Hair follicle dermal papilla cell (primary cell): ENCODE measurements around the gene PPP1R13L. TPM values are rescaled to one million over a fixed set of nuclear protein-coding genes. Genes with fewer than 3 reads are reported as not detected.

Experiments used
- small RNA-seq: library from RNA; depleted of rRNA; stranded (forward); fragments of <200 nt; gene quantifications from one replicate; pipeline ENCODE3, GENCODE V24; 2012
- total RNA-seq: library from RNA; depleted of rRNA; stranded (reverse); fragments of >200 nt; gene quantifications from 2 replicates; pipeline ENCODE4 v1.2.3, GENCODE V29; 2012

Gene PPP1R13L
- 9.2 and 22.0 TPM in 2 replicates for total RNA-seq

DNA sequence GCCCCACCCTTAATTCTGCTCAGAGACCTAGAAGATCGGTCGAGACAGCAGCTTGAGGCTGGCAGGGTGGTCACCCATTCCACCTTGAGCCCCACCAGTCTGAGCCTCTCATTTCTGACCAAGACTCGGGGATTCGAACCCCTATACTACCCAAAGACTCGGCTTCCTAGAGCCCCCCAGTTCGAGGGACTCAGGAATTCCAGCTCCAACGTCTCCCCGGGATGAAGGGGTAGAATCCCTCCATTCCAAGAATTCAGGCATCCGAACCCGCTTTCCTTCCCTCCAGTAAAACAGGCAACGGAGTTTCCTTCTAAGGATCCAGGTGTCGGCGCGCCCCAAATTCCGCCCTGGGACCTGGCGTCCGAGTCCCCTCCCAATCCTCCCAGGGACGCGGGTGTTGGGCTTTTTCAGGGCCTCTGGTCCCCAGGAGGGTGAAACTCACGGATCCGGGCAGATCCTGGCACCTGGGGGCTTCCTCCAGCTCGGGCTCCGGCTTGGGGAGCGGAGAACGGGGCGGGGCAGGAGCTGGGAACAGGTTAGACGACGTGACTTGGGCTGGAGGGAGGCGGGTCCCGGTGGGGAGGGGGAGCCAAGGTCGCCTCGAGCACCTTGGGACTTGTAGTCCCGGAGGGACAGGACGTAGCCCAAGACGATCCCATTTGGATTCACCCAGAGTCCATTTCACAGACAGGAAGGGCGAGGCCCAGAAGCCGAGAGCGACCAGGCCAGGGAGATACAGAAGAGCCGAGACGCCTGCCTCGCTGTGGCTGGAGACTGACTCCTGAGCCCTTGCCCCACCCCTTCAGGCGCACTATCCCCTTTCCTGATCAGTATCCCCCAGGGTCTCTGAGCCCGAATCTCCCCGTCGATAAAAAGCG lies at the start of gene PPP1R13L:
TSS of gene PPP1R13L (minus strand) at position 513 of the 878 bp plus-strand sequence. CDS start 6,751 bp downstream, outside the sequence.

DNA sequence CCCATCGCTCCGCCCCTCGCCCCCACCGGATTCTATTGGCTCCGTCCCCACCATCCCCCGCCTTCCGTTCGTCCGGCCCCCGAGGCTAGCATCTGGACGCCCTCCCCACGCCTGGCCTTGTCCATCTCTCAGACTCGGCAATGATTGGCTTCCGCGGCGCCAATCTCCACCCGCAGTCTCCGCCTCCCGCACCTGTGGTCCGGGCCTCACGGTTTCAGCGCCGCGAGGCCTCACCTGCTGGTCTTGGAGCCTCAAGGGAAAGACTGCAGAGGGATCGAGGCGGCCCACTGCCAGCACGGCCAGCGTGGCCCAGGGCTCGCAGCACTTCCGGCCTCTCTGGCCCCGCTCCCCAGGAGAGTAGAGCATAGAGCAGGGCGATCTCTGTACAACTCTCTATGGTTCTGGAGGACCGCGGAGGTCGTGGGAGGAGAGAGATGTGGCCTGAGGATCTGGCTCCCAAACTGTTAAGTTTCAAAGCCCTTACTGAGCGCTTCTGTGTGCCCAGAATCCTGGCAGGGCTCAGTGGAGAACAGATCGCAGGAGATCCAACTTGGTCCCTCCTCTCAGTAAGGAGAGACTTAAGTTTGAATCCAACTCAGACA lies 18.8 kb upstream of the PPP1R13L start, which contains the start of gene ERCC1:
TSS of gene ERCC1 (minus strand) at position 329 of the 602 bp plus-strand sequence. CDS start 543 bp downstream, outside the sequence.

GRCh38 chr19:45406226-45407090 lies 1.6 kb upstream of the PPP1R13L start, which contains the start of gene POLR1G:
TSS of gene POLR1G (plus strand) at chr19:45406644. CDS start at chr19:45406697, 53 bp downstream.

DNA sequence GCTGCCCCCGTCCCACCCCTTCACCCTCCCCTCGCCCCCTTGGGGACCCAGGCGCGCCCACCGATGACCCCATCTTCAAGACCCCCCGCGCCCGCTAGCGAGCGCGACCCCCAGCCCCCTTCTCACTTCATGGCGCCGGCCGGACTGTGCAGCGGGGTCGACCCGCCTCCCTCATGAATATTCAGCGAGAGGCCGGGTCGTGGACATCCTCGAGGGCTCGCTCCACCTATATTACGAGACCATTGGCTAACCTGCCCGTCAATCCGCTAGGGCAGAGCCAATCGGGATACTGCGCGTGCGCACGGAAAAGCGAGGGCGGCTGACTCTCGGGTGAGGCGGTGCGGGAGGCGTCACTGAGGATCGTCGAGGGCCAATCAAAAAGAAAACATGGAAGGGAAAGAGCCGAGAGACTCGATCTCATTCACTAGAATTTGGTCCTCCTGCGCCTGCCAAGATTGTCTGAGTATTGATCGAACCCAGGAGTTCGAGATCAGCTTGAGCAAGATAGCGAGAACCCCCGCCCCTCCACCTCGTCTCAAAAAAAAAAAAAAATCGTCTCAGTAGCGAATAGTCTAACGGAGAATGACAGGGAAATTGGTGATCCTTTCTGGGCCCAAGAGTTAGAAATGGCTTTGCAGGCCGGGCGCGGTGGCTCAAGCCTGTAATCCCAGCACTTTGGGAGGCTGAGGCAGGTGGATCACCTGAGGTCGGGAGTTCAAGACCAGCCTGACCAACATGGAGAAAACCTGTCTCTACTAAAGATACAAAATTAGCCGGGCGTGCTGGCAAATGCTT lies 34.3 kb downstream of the PPP1R13L start, which contains the start of gene ERCC2:
TSS of gene ERCC2 (minus strand) at position 164 of the 795 bp plus-strand sequence. CDS start at position 131, 33 bp downstream.

GRCh38 chr19:45340232-45340898 lies 64.5 kb downstream of the PPP1R13L start, which contains the start of gene KLC3:
TSS of gene KLC3 (plus strand) at chr19:45340750. CDS start at chr19:45345542, 4,792 bp downstream.

Small RNAs within 50 kb of the gene (small RNA-seq; reads per million reads assigned to genes)
- gene MIR6088, result not detected

Other genes with a start within 250 kb of the PPP1R13L start
- not detected in 2 replicates for gene NKPD1, start 244.1 kb downstream of the PPP1R13L start, total RNA-seq
- gene TRAPPC6A, start 226.8 kb downstream of the PPP1R13L start, total RNA-seq, result 9.4 and 15.4 TPM in 2 replicates
- 7.2 and 7.6 TPM in 2 replicates for gene BLOC1S3, start 226.3 kb downstream of the PPP1R13L start, total RNA-seq
- not detected in 2 replicates for gene EXOC3L2, start 159.7 kb downstream of the PPP1R13L start, total RNA-seq
- 18.6 and 23.5 TPM in 2 replicates for gene MARK4, start 153.8 kb downstream of the PPP1R13L start, total RNA-seq
- not detected in 2 replicates for gene CKM, start 82.2 kb downstream of the PPP1R13L start, total RNA-seq
- gene KLC3, start 64.3 kb downstream of the PPP1R13L start, total RNA-seq, result 0.32 TPM in 1 of 2 replicates, not detected in the other
- 56.0 and 56.3 TPM in 2 replicates for gene ERCC2, start 34.5 kb downstream of the PPP1R13L start, total RNA-seq
- gene POLR1G, start 1.6 kb upstream of the PPP1R13L start, total RNA-seq, result 5.8 and 7.8 TPM in 2 replicates
- 94.6 and 95.7 TPM in 2 replicates for gene ERCC1, start 18.8 kb upstream of the PPP1R13L start, total RNA-seq
- 1.3 and 2.9 TPM in 2 replicates for gene FOSB, start 62.9 kb upstream of the PPP1R13L start, total RNA-seq
- gene RTN2, start 92.0 kb upstream of the PPP1R13L start, total RNA-seq, result 11.0 and 16.0 TPM in 2 replicates
- gene PPM1N, start 93.4 kb upstream of the PPP1R13L start, total RNA-seq, result 0.61 and 1.8 TPM in 2 replicates
- 116 and 135 TPM in 2 replicates for gene VASP, start 102.4 kb upstream of the PPP1R13L start, total RNA-seq
- gene OPA3, start 179.7 kb upstream of the PPP1R13L start, total RNA-seq, result 12.0 and 16.3 TPM in 2 replicates
- gene GPR4, start 197.1 kb upstream of the PPP1R13L start, total RNA-seq, result not detected in 2 replicates
- gene EML2, start 234.3 kb upstream of the PPP1R13L start, total RNA-seq, result 25.2 and 27.0 TPM in 2 replicates